H9 (cell line): ENCODE data around the gene HLA-DQB2. TPM values are rescaled to one million over a fixed set of nuclear protein-coding genes. Genes with fewer than 3 reads are reported as not detected.

Experiments used
- DNase-seq: peaks from one replicate; pipeline ENCODE4 v3.0.0-alpha.2; 2017
- H2AFZ ChIP-seq: one replicate; pipeline ENCODE4 v1.6.1; 2013; ENCODE audit warnings: mild to moderate bottlenecking, low read length, control low read depth, moderate library complexity
- H2AK5ac ChIP-seq: 2 replicates; pipeline ENCODE4 v1.6.1; 2013; ENCODE audit warnings: low read length, control low read depth, mixed read lengths; ENCODE audit not compliant: insufficient read length
- H2BK120ac ChIP-seq: one replicate; pipeline ENCODE4 v1.6.1; 2013; ENCODE audit warnings: low read depth, mild to moderate bottlenecking, low read length, control low read depth, inconsistent platforms; ENCODE audit not compliant: poor library complexity, severe bottlenecking
- H2BK12ac ChIP-seq: 2 replicates; pipeline ENCODE4 v1.6.1; 2013; ENCODE audit warnings: low read length, control low read depth, mixed read lengths, low read depth; ENCODE audit not compliant: insufficient read length
- H2BK15ac ChIP-seq: 2 replicates; pipeline ENCODE4 v1.6.1; 2013; ENCODE audit warnings: low read depth, low read length, control low read depth
- H2BK20ac ChIP-seq: one replicate; pipeline ENCODE4 v1.6.1; 2013; ENCODE audit warnings: low read depth, mild to moderate bottlenecking, low read length, control low read depth, inconsistent platforms; ENCODE audit not compliant: poor library complexity, severe bottlenecking
- H2BK5ac ChIP-seq: 2 replicates; pipeline ENCODE4 v1.6.1; 2013; ENCODE audit warnings: low read length, control low read depth, mixed read lengths; ENCODE audit not compliant: insufficient read length
- H3K14ac ChIP-seq: 2 replicates; pipeline ENCODE4 v1.6.1; 2013; ENCODE audit warnings: low read length, control low read depth; ENCODE audit not compliant: insufficient read depth
- H3K18ac ChIP-seq: 2 replicates; pipeline ENCODE4 v1.6.1; 2013; ENCODE audit warnings: low read depth, mild to moderate bottlenecking, mixed read lengths, low read length, control low read depth; ENCODE audit not compliant: insufficient read length
- H3K23ac ChIP-seq: 2 replicates; pipeline ENCODE4 v1.6.1; 2013; ENCODE audit warnings: low read length, control low read depth, mixed read lengths, low read depth; ENCODE audit not compliant: insufficient read length
- H3K23me2 ChIP-seq: 2 replicates; pipeline ENCODE4 v1.6.1; 2013; ENCODE audit warnings: low read depth, mild to moderate bottlenecking, mixed read lengths, low read length, control low read depth; ENCODE audit not compliant: insufficient read length, poor library complexity, severe bottlenecking
- H3K27ac ChIP-seq: 2 replicates; pipeline ENCODE4 v1.5.1; 2013; ENCODE audit warnings: low read length, control low read depth, mixed read lengths, low read depth; ENCODE audit not compliant: insufficient read length
- H3K27me3 ChIP-seq: 2 replicates; pipeline ENCODE4 v1.6.1; 2013; ENCODE audit warnings: low read length, control low read depth, inconsistent platforms; ENCODE audit not compliant: insufficient read depth
- H3K4ac ChIP-seq: 2 replicates; pipeline ENCODE4 v1.6.1; 2013; ENCODE audit warnings: low read depth, mild to moderate bottlenecking, control low read depth, inconsistent platforms, low read length, moderate library complexity
- H3K4me1 ChIP-seq: 2 replicates; pipeline ENCODE4 v1.6.1; 2013; ENCODE audit warnings: low read length, control low read depth, inconsistent platforms; ENCODE audit not compliant: insufficient read depth
- H3K4me2 ChIP-seq: 2 replicates; pipeline ENCODE4 v1.6.1; 2013; ENCODE audit warnings: low read length, control low read depth, mixed read lengths; ENCODE audit not compliant: insufficient read length, insufficient read depth
- H3K56ac ChIP-seq: 2 replicates; pipeline ENCODE4 v1.6.1; 2013; ENCODE audit warnings: low read depth, mild to moderate bottlenecking, mixed read lengths, low read length, control low read depth; ENCODE audit not compliant: insufficient read length
- H3K79me1 ChIP-seq: 2 replicates; pipeline ENCODE4 v1.6.1; 2013; ENCODE audit warnings: low read depth, mild to moderate bottlenecking, moderate library complexity, low read length, control low read depth, inconsistent platforms; ENCODE audit not compliant: insufficient read depth, poor library complexity, severe bottlenecking
- H3K79me2 ChIP-seq: 2 replicates; pipeline ENCODE4 v1.6.1; 2013; ENCODE audit warnings: low read length, control low read depth, inconsistent platforms; ENCODE audit not compliant: insufficient read depth
- H3K9ac ChIP-seq: 2 replicates; pipeline ENCODE4 v1.6.1; 2013; ENCODE audit warnings: low read length, control low read depth, mixed read lengths; ENCODE audit not compliant: insufficient read length; ENCODE audit errors: extremely low read depth
- H3K9me3 ChIP-seq: one replicate; pipeline ENCODE4 v1.6.1; 2013; ENCODE audit warnings: low read depth, low read length, inconsistent platforms; ENCODE audit not compliant: control insufficient read depth
- H3T11ph ChIP-seq: one replicate; pipeline ENCODE4 v1.6.1; 2013; ENCODE audit warnings: mild to moderate bottlenecking, low read length, control low read depth, inconsistent platforms
- H4K20me1 ChIP-seq: one replicate; pipeline ENCODE4 v1.6.1; 2013; ENCODE audit not compliant: control insufficient read depth, insufficient read length, insufficient read depth
- H4K5ac ChIP-seq: 2 replicates; pipeline ENCODE4 v1.6.1; 2013; ENCODE audit warnings: low read depth, mild to moderate bottlenecking, mixed read lengths, low read length, control low read depth; ENCODE audit not compliant: insufficient read length
- H4K8ac ChIP-seq: replicated peaks from 2 replicates; pipeline ENCODE4 v1.6.1; 2013; ENCODE audit warnings: low read length, control low read depth, mixed read lengths, low read depth; ENCODE audit not compliant: insufficient read length
- H4K91ac ChIP-seq: 2 replicates; pipeline ENCODE4 v1.6.1; 2013; ENCODE audit warnings: low read depth, mild to moderate bottlenecking, moderate library complexity, mixed read lengths, low read length, control low read depth; ENCODE audit not compliant: insufficient read length
- H3K27ac Mint-ChIP-seq, 3 experiments: 2 replicates in 2 of 3; 3 replicates in 1 of 3; pipeline ENCODE4 v1.8.0; 2020 to 2021; ENCODE audit warnings: mixed read lengths in 3 of 3, mild to moderate bottlenecking in 1 of 3, moderate library complexity in 1 of 3
- H3K27me3 Mint-ChIP-seq: 2 replicates; pipeline ENCODE4 v1.8.0; 2021; ENCODE audit warnings: low read depth, mild to moderate bottlenecking, moderate library complexity, mixed read lengths
- H3K36me3 Mint-ChIP-seq, 3 experiments: 2 replicates in 2 of 3; 3 replicates in 1 of 3; pipeline ENCODE4 v1.8.0; 2020 to 2021; ENCODE audit warnings: low read depth in 3 of 3, mixed read lengths in 3 of 3; ENCODE audit not compliant: insufficient read depth in 1 of 3
- H3K4me1 Mint-ChIP-seq, 2 experiments: 2 replicates each; pipeline ENCODE4 v1.8.0; 2020; ENCODE audit warnings: mixed read lengths in 2 of 2
- H3K4me3 Mint-ChIP-seq, 2 experiments: 2 replicates in 1 of 2; 3 replicates in 1 of 2; pipeline ENCODE4 v1.8.0; 2020 to 2021; ENCODE audit warnings: mild to moderate bottlenecking in 2 of 2, mixed read lengths in 2 of 2, moderate library complexity in 1 of 2
- H3K9me3 Mint-ChIP-seq, 2 experiments: 2 replicates in 1 of 2; 3 replicates in 1 of 2; pipeline ENCODE4 v1.8.0; 2020; ENCODE audit warnings: mild to moderate bottlenecking in 2 of 2, mixed read lengths in 2 of 2, moderate library complexity in 1 of 2
- total RNA-seq: library from RNA; stranded (reverse); gene quantifications from 2 replicates; pipeline ENCODE4 v1.2.1, GENCODE V29; 2021
- TF ChIP-seq, protein P1 (sequence below): fragments of 200-600 bp; sonication (generic); conservative IDR thresholded peaks from 3 replicates; pipeline ENCODE4 v1.8.0; 2021; ENCODE audit warnings: antibody characterized with exemption, mild to moderate bottlenecking

HLA-DQB2 gene
- total RNA-seq, 1 experiment from 2014 or later = not detected

DNA sequence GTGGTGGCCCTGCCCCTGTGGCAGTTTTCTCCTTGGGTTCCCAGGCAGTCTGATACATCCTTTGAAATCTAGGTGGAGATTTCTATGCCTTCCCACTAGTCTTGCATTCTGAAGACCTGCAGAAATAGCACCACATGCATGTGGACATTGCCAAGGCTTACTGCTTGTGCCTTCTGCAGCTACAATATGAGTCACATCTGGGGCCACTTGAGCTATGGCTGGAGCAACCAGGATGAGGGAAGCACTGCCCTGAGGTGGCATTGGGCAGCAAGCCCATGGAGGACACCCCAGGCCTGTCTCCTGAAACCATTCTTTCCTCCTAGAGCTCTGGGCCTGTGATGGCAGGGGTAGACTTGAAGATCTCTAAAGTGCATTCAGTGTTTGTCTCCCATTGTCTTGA lies 15.7 kb upstream of the HLA-DQB2 start:
- no peak overlapping the region for H3K18ac ChIP-seq
- no peaks in the 10 kb centered on the region for H4K20me1 ChIP-seq
- no peak overlapping the region for H2BK120ac ChIP-seq
- DNase-seq = no peak
- H4K91ac ChIP-seq = no peak overlapping the region
- H3K79me2 ChIP-seq = no peaks in the 10 kb centered on the region; the same call in 1 of the 2 replicates
- no peak overlapping the region for H3K4ac ChIP-seq
- H2BK5ac ChIP-seq = no peak overlapping the region
- no peaks in the 10 kb centered on the region for H3K23me2 ChIP-seq
- H3K27me3 Mint-ChIP-seq = no peaks in the 10 kb centered on the region; the same call in 1 of the 2 replicates
- TF ChIP-seq, protein P1, sequence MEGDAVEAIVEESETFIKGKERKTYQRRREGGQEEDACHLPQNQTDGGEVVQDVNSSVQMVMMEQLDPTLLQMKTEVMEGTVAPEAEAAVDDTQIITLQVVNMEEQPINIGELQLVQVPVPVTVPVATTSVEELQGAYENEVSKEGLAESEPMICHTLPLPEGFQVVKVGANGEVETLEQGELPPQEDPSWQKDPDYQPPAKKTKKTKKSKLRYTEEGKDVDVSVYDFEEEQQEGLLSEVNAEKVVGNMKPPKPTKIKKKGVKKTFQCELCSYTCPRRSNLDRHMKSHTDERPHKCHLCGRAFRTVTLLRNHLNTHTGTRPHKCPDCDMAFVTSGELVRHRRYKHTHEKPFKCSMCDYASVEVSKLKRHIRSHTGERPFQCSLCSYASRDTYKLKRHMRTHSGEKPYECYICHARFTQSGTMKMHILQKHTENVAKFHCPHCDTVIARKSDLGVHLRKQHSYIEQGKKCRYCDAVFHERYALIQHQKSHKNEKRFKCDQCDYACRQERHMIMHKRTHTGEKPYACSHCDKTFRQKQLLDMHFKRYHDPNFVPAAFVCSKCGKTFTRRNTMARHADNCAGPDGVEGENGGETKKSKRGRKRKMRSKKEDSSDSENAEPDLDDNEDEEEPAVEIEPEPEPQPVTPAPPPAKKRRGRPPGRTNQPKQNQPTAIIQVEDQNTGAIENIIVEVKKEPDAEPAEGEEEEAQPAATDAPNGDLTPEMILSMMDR = no peak
- no peak overlapping the region for H4K5ac ChIP-seq
- no peak overlapping the region for H3T11ph ChIP-seq
- no peak overlapping the region for H2AK5ac ChIP-seq
- H2BK12ac ChIP-seq = no peak overlapping the region
- H4K8ac ChIP-seq = no peak overlapping the region
- no peak overlapping the region for H2AFZ ChIP-seq
- H3K27ac Mint-ChIP-seq = no peak overlapping the region
- H3K4me3 Mint-ChIP-seq = no peak overlapping the region
- H3K56ac ChIP-seq = no peak overlapping the region
- H3K79me1 ChIP-seq = no peaks in the 10 kb centered on the region
- no peak overlapping the region for H3K14ac ChIP-seq
- no peak overlapping the region for H3K4me2 ChIP-seq
- no peak overlapping the region for H2BK15ac ChIP-seq
- no peaks in the 10 kb centered on the region for H3K9me3 ChIP-seq
- H3K23ac ChIP-seq = no peak overlapping the region
- H3K9me3 Mint-ChIP-seq = peaks cover 4 to 18% of the 10 kb centered on the region in 2 experiments; a peak in 4 of 5 replicates
- peaks cover 3% of the 10 kb centered on the region in 2 experiments; a peak in 3 of 4 replicates for H3K4me1 Mint-ChIP-seq
- H3K27me3 ChIP-seq = no peaks in the 10 kb centered on the region
- H2BK20ac ChIP-seq = no peak overlapping the region
- no peak overlapping the region for H3K9ac ChIP-seq
- no peaks in the 10 kb centered on the region for H3K4me1 ChIP-seq
- H3K36me3 Mint-ChIP-seq = peaks cover 0 to 4% (median 4%) of the 10 kb centered on the region in 3 experiments; a peak in 1 of 7 replicates
- no peak overlapping the region for H3K27ac ChIP-seq
